ENCODE measurements around the gene SLC13A4.

DNA sequence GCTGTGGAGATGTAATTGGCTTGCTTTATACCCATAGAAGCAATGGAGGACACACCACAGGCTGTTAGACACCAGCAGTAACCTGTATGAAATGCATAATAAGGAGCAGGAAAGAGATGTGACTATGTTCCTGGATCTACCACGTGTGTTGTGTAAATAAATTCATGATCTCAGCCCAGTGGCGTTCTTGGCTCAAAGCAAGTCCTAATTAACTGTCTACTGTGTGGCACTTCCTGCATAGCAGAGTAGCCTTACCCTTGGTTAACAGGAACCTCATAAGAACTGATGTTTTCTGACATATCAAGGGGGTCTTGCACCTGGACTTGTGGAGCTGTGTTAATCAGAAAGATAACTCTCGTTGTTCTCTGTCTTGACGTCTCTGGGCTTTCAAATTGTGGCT lies 46.3 kb upstream of the SLC13A4 start:
- TF ChIP-seq KLF16 (CRISPR knock-in tag; IDR thresholded peaks at IDR 0.05) = no peak
- TF ChIP-seq TCF7 (IDR thresholded peaks at IDR 0.05; ENCODE audit: low read depth) = no peak
- TF ChIP-seq, protein P1, sequence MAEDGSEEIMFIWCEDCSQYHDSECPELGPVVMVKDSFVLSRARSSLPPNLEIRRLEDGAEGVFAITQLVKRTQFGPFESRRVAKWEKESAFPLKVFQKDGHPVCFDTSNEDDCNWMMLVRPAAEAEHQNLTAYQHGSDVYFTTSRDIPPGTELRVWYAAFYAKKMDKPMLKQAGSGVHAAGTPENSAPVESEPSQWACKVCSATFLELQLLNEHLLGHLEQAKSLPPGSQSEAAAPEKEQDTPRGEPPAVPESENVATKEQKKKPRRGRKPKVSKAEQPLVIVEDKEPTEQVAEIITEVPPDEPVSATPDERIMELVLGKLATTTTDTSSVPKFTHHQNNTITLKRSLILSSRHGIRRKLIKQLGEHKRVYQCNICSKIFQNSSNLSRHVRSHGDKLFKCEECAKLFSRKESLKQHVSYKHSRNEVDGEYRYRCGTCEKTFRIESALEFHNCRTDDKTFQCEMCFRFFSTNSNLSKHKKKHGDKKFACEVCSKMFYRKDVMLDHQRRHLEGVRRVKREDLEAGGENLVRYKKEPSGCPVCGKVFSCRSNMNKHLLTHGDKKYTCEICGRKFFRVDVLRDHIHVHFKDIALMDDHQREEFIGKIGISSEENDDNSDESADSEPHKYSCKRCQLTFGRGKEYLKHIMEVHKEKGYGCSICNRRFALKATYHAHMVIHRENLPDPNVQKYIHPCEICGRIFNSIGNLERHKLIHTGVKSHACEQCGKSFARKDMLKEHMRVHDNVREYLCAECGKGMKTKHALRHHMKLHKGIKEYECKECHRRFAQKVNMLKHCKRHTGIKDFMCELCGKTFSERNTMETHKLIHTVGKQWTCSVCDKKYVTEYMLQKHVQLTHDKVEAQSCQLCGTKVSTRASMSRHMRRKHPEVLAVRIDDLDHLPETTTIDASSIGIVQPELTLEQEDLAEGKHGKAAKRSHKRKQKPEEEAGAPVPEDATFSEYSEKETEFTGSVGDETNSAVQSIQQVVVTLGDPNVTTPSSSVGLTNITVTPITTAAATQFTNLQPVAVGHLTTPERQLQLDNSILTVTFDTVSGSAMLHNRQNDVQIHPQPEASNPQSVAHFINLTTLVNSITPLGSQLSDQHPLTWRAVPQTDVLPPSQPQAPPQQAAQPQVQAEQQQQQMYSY (CRISPR knock-in tag; IDR thresholded peaks at IDR 0.05) = no peak
- no peak for TF ChIP-seq NFATC3 (CRISPR knock-in tag; IDR thresholded peaks at IDR 0.05)
- TF ChIP-seq, protein P2, sequence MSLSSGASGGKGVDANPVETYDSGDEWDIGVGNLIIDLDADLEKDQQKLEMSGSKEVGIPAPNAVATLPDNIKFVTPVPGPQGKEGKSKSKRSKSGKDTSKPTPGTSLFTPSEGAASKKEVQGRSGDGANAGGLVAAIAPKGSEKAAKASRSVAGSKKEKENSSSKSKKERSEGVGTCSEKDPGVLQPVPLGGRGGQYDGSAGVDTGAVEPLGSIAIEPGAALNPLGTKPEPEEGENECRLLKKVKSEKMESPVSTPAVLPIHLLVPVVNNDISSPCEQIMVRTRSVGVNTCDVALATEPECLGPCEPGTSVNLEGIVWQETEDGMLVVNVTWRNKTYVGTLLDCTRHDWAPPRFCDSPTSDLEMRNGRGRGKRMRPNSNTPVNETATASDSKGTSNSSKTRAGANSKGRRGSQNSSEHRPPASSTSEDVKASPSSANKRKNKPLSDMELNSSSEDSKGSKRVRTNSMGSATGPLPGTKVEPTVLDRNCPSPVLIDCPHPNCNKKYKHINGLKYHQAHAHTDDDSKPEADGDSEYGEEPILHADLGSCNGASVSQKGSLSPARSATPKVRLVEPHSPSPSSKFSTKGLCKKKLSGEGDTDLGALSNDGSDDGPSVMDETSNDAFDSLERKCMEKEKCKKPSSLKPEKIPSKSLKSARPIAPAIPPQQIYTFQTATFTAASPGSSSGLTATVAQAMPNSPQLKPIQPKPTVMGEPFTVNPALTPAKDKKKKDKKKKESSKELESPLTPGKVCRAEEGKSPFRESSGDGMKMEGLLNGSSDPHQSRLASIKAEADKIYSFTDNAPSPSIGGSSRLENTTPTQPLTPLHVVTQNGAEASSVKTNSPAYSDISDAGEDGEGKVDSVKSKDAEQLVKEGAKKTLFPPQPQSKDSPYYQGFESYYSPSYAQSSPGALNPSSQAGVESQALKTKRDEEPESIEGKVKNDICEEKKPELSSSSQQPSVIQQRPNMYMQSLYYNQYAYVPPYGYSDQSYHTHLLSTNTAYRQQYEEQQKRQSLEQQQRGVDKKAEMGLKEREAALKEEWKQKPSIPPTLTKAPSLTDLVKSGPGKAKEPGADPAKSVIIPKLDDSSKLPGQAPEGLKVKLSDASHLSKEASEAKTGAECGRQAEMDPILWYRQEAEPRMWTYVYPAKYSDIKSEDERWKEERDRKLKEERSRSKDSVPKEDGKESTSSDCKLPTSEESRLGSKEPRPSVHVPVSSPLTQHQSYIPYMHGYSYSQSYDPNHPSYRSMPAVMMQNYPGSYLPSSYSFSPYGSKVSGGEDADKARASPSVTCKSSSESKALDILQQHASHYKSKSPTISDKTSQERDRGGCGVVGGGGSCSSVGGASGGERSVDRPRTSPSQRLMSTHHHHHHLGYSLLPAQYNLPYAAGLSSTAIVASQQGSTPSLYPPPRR (CRISPR knock-in tag; IDR thresholded peaks at IDR 0.05; ENCODE audit: borderline replicate concordance) = no peak
- TF ChIP-seq, protein P3, sequence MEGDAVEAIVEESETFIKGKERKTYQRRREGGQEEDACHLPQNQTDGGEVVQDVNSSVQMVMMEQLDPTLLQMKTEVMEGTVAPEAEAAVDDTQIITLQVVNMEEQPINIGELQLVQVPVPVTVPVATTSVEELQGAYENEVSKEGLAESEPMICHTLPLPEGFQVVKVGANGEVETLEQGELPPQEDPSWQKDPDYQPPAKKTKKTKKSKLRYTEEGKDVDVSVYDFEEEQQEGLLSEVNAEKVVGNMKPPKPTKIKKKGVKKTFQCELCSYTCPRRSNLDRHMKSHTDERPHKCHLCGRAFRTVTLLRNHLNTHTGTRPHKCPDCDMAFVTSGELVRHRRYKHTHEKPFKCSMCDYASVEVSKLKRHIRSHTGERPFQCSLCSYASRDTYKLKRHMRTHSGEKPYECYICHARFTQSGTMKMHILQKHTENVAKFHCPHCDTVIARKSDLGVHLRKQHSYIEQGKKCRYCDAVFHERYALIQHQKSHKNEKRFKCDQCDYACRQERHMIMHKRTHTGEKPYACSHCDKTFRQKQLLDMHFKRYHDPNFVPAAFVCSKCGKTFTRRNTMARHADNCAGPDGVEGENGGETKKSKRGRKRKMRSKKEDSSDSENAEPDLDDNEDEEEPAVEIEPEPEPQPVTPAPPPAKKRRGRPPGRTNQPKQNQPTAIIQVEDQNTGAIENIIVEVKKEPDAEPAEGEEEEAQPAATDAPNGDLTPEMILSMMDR (CRISPR knock-in tag; IDR thresholded peaks at IDR 0.05) = no peak
- no peak for TF ChIP-seq ASH2L (IDR thresholded peaks at IDR 0.05; ENCODE audit: insufficient read length, low read depth, low read length)
- TF ChIP-seq YY1 (IDR thresholded peaks at IDR 0.05; ENCODE audit: insufficient read depth, insufficient replicate concordance, low read depth, low read length) = no peak
- TF ChIP-seq ZFY (CRISPR knock-in tag; IDR thresholded peaks at IDR 0.05) = no peak
- no peak for TF ChIP-seq TEAD2 (CRISPR knock-in tag; IDR thresholded peaks at IDR 0.05)
- no peak for TF ChIP-seq BRCA1 (CRISPR knock-in tag; IDR thresholded peaks at IDR 0.05)

Data from HepG2 (cell line).